Dendritic cell treated with granulocyte-macrophage colony-stimulating factor and Interleukin-4, amounts not matched to agents 40 ng/mL and 50 ng/mL, for 4 days (primary cell): Measurements from ENCODE around the gene UBA6.
A peak's percentile ranks its signal among the peaks of the same experiment; 100 is the strongest.

Experiments used
- H3K27ac Mint-ChIP-seq: one replicate; pipeline ENCODE4 v1.8.0; 2022; ENCODE audit warnings: mild to moderate bottlenecking, mixed read lengths
- H3K27me3 Mint-ChIP-seq: one replicate; pipeline ENCODE4 v1.8.0; 2022; ENCODE audit warnings: mild to moderate bottlenecking, mixed read lengths
- H3K36me3 Mint-ChIP-seq: one replicate; pipeline ENCODE4 v1.8.0; 2022; ENCODE audit warnings: low read depth, mixed read lengths
- H3K4me1 Mint-ChIP-seq: one replicate; pipeline ENCODE4 v1.8.0; 2022; ENCODE audit warnings: low read depth, mixed read lengths
- H3K4me3 Mint-ChIP-seq: one replicate; pipeline ENCODE4 v1.8.0; 2022; ENCODE audit warnings: mild to moderate bottlenecking, moderate library complexity, mixed read lengths
- H3K9me3 Mint-ChIP-seq: one replicate; pipeline ENCODE4 v1.8.0; 2022; ENCODE audit warnings: mixed read lengths
- intact Hi-C: fragments of 100-400 bp; cut with micrococcal nuclease; formaldehyde crosslinking; loops from one replicate; pipeline ENCODE4 v1.15.0; 2022

UBA6 gene

GRCh38 chr4:67702166-67702565, 1.2 kb upstream of the UBA6 start:
- intact Hi-C loops, result no loop called here
- H3K9me3 Mint-ChIP-seq, result peaks cover 22% of the 10 kb centered on the region
- H3K4me3 Mint-ChIP-seq, result no peak overlapping the region
- H3K27ac Mint-ChIP-seq, result no peak overlapping the region
- no peaks in the 10 kb centered on the region for H3K27me3 Mint-ChIP-seq
- H3K36me3 Mint-ChIP-seq, result peaks cover 34% of the 10 kb centered on the region
- peaks cover 39% of the 10 kb centered on the region for H3K4me1 Mint-ChIP-seq

- Mint-ChIP-seq H3K4me1 (peaks cover 39% of the 10 kb centered on the region), H3K9me3 (peaks cover 17% of the 10 kb centered on the region), H3K27me3 (no peaks in the 10 kb centered on the region), H3K4me3 (peak overlapping the region; percentile 92), H3K27ac (peak overlapping the region; percentile 93), H3K36me3 (peaks cover 30% of the 10 kb centered on the region)
- intact Hi-C loops, result loop anchor here (2.0 kb wide), 1 partner anchor 157 kb away; the partner anchor contains the start of gene CENPC
These were observed 529 bp upstream of the UBA6 start for GRCh38 chr4:67701517-67701850.

- no peaks in the 10 kb centered on the region for H3K27me3 Mint-ChIP-seq
- H3K4me1 Mint-ChIP-seq, result peaks cover 39% of the 10 kb centered on the region
- peak overlapping the region; percentile 92 for H3K4me3 Mint-ChIP-seq
- intact Hi-C loops, result loop anchor here (2.0 kb wide), 1 partner anchor 155 kb away; the partner anchor contains the start of gene CENPC
- H3K9me3 Mint-ChIP-seq, result peaks cover 4% of the 10 kb centered on the region
- peaks cover 29% of the 10 kb centered on the region for H3K36me3 Mint-ChIP-seq
- peak overlapping the region; percentile 93 for H3K27ac Mint-ChIP-seq
These were observed 728 bp downstream of the UBA6 start for GRCh38 chr4:67700116-67700737.

GRCh38 chr4:67699603-67700002, 1.4 kb downstream of the UBA6 start:
- intact Hi-C loops, result loop anchor here (2.0 to 10.0 kb wide), 2 partner anchors 155 to 645 kb away; partner anchors contain the start of gene CENPC
- H3K9me3 Mint-ChIP-seq, result no peaks in the 10 kb centered on the region
- H3K27ac Mint-ChIP-seq, result no peak overlapping the region
- H3K27me3 Mint-ChIP-seq, result no peaks in the 10 kb centered on the region
- H3K36me3 Mint-ChIP-seq, result peaks cover 30% of the 10 kb centered on the region
- H3K4me3 Mint-ChIP-seq, result no peak overlapping the region
- H3K4me1 Mint-ChIP-seq, result peaks cover 33% of the 10 kb centered on the region

GRCh38 chr4:67697860-67698687, 2.9 kb downstream of the UBA6 start:
- Mint-ChIP-seq H3K36me3 (peaks cover 34% of the 10 kb centered on the region), H3K27me3 (no peaks in the 10 kb centered on the region), H3K4me1 (peaks cover 22% of the 10 kb centered on the region), H3K27ac (no peak overlapping the region), H3K4me3 (no peak overlapping the region), H3K9me3 (no peaks in the 10 kb centered on the region)
- intact Hi-C loops, result loop anchor here (10.0 kb wide), 1 partner anchor 647 kb away; no protein-coding TSS in a partner anchor

GRCh38 chr4:67696061-67696460, 4.9 kb downstream of the UBA6 start:
- Mint-ChIP-seq H3K4me1 (peaks cover 22% of the 10 kb centered on the region), H3K36me3 (peaks cover 48% of the 10 kb centered on the region)

GRCh38 chr4:67694662-67695061, 6.3 kb downstream of the UBA6 start:
- Mint-ChIP-seq H3K4me1 (peaks cover 24% of the 10 kb centered on the region), H3K36me3 (peaks cover 54% of the 10 kb centered on the region), H3K27ac (no peak overlapping the region)

More at GRCh38 chr4:67696061-67696460, 4.9 kb downstream of the UBA6 start:
- intact Hi-C loops, result loop anchor here (10.0 kb wide), 1 partner anchor 649 kb away; no protein-coding TSS in a partner anchor
- no peaks in the 10 kb centered on the region for H3K27me3 Mint-ChIP-seq
- no peak overlapping the region for H3K4me3 Mint-ChIP-seq
- H3K27ac Mint-ChIP-seq, result no peak overlapping the region
- H3K9me3 Mint-ChIP-seq, result no peaks in the 10 kb centered on the region

GRCh38 chr4:67691328-67691727, 9.6 kb downstream of the UBA6 start:
- Mint-ChIP-seq H3K27ac (no peak overlapping the region), H3K27me3 (no peaks in the 10 kb centered on the region), H3K4me1 (peaks cover 8% of the 10 kb centered on the region), H3K9me3 (no peaks in the 10 kb centered on the region), H3K36me3 (peaks cover 62% of the 10 kb centered on the region), H3K4me3 (no peak overlapping the region)
- intact Hi-C loops, result loop anchor here (10.0 kb wide), 1 partner anchor 653 kb away; no protein-coding TSS in a partner anchor

More at GRCh38 chr4:67694662-67695061, 6.3 kb downstream of the UBA6 start:
- Mint-ChIP-seq H3K27me3 (no peaks in the 10 kb centered on the region), H3K9me3 (no peaks in the 10 kb centered on the region), H3K4me3 (no peak overlapping the region)
- intact Hi-C loops, result loop anchor here (10.0 kb wide), 1 partner anchor 650 kb away; no protein-coding TSS in a partner anchor

GRCh38 chr4:67687636-67688035, 13.3 kb downstream of the UBA6 start:
- intact Hi-C loops, result no loop called here
- Mint-ChIP-seq H3K27me3 (no peaks in the 10 kb centered on the region), H3K4me1 (peaks cover 16% of the 10 kb centered on the region), H3K27ac (no peak overlapping the region), H3K36me3 (peaks cover 42% of the 10 kb centered on the region), H3K9me3 (no peaks in the 10 kb centered on the region), H3K4me3 (no peak overlapping the region)

GRCh38 chr4:67685532-67685859, 15.5 kb downstream of the UBA6 start:
- Mint-ChIP-seq H3K27ac (no peak overlapping the region), H3K4me3 (no peak overlapping the region), H3K9me3 (no peaks in the 10 kb centered on the region), H3K36me3 (peaks cover 37% of the 10 kb centered on the region), H3K4me1 (peaks cover 15% of the 10 kb centered on the region), H3K27me3 (no peaks in the 10 kb centered on the region)
- intact Hi-C loops, result no loop called here

- no peaks in the 10 kb centered on the region for H3K9me3 Mint-ChIP-seq
These were observed 16.0 kb downstream of the UBA6 start for GRCh38 chr4:67684839-67685531.

GRCh38 chr4:67682266-67682665, 18.7 kb downstream of the UBA6 start:
- Mint-ChIP-seq H3K27me3 (no peaks in the 10 kb centered on the region), H3K4me3 (no peak overlapping the region), H3K9me3 (no peaks in the 10 kb centered on the region), H3K4me1 (peaks cover 9% of the 10 kb centered on the region), H3K27ac (no peak overlapping the region), H3K36me3 (peaks cover 35% of the 10 kb centered on the region)
- intact Hi-C loops, result no loop called here

More at GRCh38 chr4:67684839-67685531, 16.0 kb downstream of the UBA6 start:
- peaks cover 33% of the 10 kb centered on the region for H3K36me3 Mint-ChIP-seq
- no peaks in the 10 kb centered on the region for H3K27me3 Mint-ChIP-seq
- peaks cover 9% of the 10 kb centered on the region for H3K4me1 Mint-ChIP-seq
- H3K4me3 Mint-ChIP-seq, result no peak overlapping the region
- no peak overlapping the region for H3K27ac Mint-ChIP-seq
- intact Hi-C loops, result no loop called here

- Mint-ChIP-seq H3K27me3 (no peaks in the 10 kb centered on the region), H3K4me1 (peaks cover 4% of the 10 kb centered on the region), H3K36me3 (peaks cover 42% of the 10 kb centered on the region), H3K4me3 (no peak overlapping the region), H3K27ac (no peak overlapping the region), H3K9me3 (no peaks in the 10 kb centered on the region)
- intact Hi-C loops, result no loop called here
These were observed 20.3 kb downstream of the UBA6 start for GRCh38 chr4:67680581-67681222.
